ENCODE results near the gene EPN2. TPM values are rescaled to one million over a fixed set of nuclear protein-coding genes. Genes with fewer than 3 reads are reported as not detected.
A peak's percentile ranks its signal among the peaks of the same experiment; 100 is the strongest.

EPN2 gene
- total RNA-seq, 4 donors from 2014 or later = 69.4 to 251 (median 96.3) TPM

DNA sequence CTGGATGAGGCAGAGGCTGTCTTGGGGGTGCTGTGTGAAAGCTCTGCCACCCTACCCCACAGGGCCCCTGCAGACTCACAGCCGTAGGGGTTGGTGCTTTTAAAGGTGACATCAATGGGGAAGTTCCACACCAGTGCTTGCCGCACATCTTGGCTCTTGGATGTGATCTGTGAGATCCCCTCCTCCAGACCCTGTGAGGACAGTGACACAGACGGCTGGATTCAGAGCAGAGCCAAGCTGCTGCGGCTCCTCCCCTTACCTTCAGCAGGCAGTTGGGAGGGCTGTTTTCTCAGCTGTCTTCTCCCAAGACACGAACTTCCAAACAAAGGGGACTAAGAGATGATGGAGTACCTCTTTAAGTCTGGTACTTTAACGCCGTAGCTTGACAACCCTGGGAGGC lies 120.6 kb downstream of the EPN2 start:
- intact Hi-C loops (cut with DNase I; ENCODE audit: low total_unique reads) = no loop called here
- TF ChIP-seq CTCF (IDR thresholded peaks at IDR 0.05) = no peak
- WGBS, 2 donors = 81 to 84% methylated on average over 7 of the region's 7 CpGs
- H3K4me3 ChIP-seq (ENCODE audit: low read depth, poor library complexity, severe bottlenecking) = no peak overlapping the region
- no peak for DNase-seq (ENCODE audit: low spot score in 2 of 2)

- intact Hi-C loops (cut with DNase I; ENCODE audit: low total_unique reads) = no loop called here
Observed at GRCh38 chr17:19359151-19359550, 122.0 kb downstream of the EPN2 start.

DNA sequence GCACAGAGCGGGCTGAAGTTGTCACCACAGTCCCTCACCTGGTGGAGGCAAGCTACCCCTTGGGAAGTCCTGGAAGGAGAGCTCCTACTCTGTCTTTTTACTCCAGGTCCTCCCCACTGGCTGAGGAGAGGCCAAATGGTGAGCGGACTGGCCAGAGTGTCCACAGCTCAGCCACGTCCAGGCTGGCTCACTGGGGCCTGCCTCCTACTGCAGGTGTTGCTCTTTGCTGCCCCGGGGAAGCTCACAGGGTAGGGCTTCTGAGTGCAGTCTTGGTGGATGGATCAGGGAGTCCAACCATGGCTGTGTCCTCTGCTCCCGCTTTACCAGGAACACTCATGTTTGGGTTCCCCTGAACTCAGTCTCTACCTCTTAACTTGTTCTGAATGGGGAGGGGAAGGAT lies 122.7 kb downstream of the EPN2 start:
- WGBS, 2 donors = 97 to 100% methylated on average over 5 of the region's 5 CpGs
- intact Hi-C loops (cut with DNase I; ENCODE audit: low total_unique reads) = loop anchor here (5.0 to 10.0 kb wide), 2 partner anchors 87 to 395 kb away; no protein-coding TSS in a partner anchor
- TF ChIP-seq CTCF (IDR thresholded peaks at IDR 0.05) (no peak), POLR2A (IDR thresholded peaks at IDR 0.05) (no peak)
- H3K4me3 ChIP-seq (ENCODE audit: low read depth, poor library complexity, severe bottlenecking) = no peak overlapping the region
- DNase-seq (ENCODE audit: low spot score in 2 of 2) = no peak

More at GRCh38 chr17:19359151-19359550, 122.0 kb downstream of the EPN2 start:
- TF ChIP-seq POLR2A (IDR thresholded peaks at IDR 0.05) (no peak), CTCF (IDR thresholded peaks at IDR 0.05) (no peak)
- DNase-seq (ENCODE audit: low spot score in 2 of 2) = no peak
- H3K4me3 ChIP-seq (ENCODE audit: low read depth, poor library complexity, severe bottlenecking) = no peak overlapping the region
- WGBS, 2 donors = 91% methylated on average over 7 of the region's 7 CpGs

- TF ChIP-seq POLR2A (IDR thresholded peaks at IDR 0.05) (no peak), CTCF (IDR thresholded peaks at IDR 0.05) (no peak)
- intact Hi-C loops (cut with DNase I; ENCODE audit: low total_unique reads) = loop anchor here (5.0 to 10.0 kb wide), 2 partner anchors 87 to 394 kb away; no protein-coding TSS in a partner anchor
- 88 to 90% methylated on average over 8 of the region's 8 CpGs for WGBS, 2 donors
- no peak for DNase-seq (ENCODE audit: low spot score in 2 of 2)
- no peak overlapping the region for H3K4me3 ChIP-seq (ENCODE audit: low read depth, poor library complexity, severe bottlenecking)
Observed at GRCh38 chr17:19360772-19361171, 123.6 kb downstream of the EPN2 start.

GRCh38 chr17:19361326-19361725 lies 124.2 kb downstream of the EPN2 start:
- DNase-seq (ENCODE audit: low spot score in 2 of 2) = no peak
- WGBS, 2 donors = 69 to 78% methylated on average over 6 of the region's 6 CpGs
- intact Hi-C loops (cut with DNase I; ENCODE audit: low total_unique reads) = loop anchor here (5.0 to 10.0 kb wide), 2 partner anchors 86 to 393 kb away; no protein-coding TSS in a partner anchor
- no peak overlapping the region for H3K4me3 ChIP-seq (ENCODE audit: low read depth, poor library complexity, severe bottlenecking)
- TF ChIP-seq POLR2A (IDR thresholded peaks at IDR 0.05) (no peak), CTCF (IDR thresholded peaks at IDR 0.05) (no peak)

GRCh38 chr17:19361944-19362276 lies 124.7 kb downstream of the EPN2 start:
- 15 to 37% methylated on average over 3 to 13 of the region's 16 CpGs for WGBS, 2 donors
- DNase-seq (ENCODE audit: low spot score in 2 of 2) = peak in 1 of 2 donors; percentile 92
- TF ChIP-seq POLR2A (IDR thresholded peaks at IDR 0.05) (no peak), CTCF (IDR thresholded peaks at IDR 0.05) (no peak)
- intact Hi-C loops (cut with DNase I; ENCODE audit: low total_unique reads) = loop anchor here (5.0 to 10.0 kb wide), 2 partner anchors 85 to 393 kb away; no protein-coding TSS in a partner anchor
- H3K4me3 ChIP-seq (ENCODE audit: low read depth, poor library complexity, severe bottlenecking) = peak overlapping the region; percentile 47
